Kidney (tissue), 14 donors: ENCODE measurements around the gene EIF4A3. TPM values are rescaled to one million over a fixed set of nuclear protein-coding genes. Genes with fewer than 3 reads are reported as not detected.
"Not testable (repeated sequence)": the region's sequence is repeated elsewhere in the genome, so short reads cannot be mapped to it uniquely, and the experiment has no call there.

Source experiments
- DNase-seq, 5 donors: peaks; one replicate each; pipeline ENCODE4 v3.0.0-alpha.2; 2013 to 2020
- FAIRE-seq: peaks from 2 replicates; lab custom pipeline; 2012; peaks lifted over from hg19 to GRCh38; lab: Jason Lieb, UNC
- H3K27ac ChIP-seq, 2 donors: one replicate each; pipeline ENCODE4 v1.7.0; 2013; ENCODE audit warnings: low read depth in 2 of 2, low read length in 2 of 2, inconsistent platforms in 1 of 2
- H3K27me3 ChIP-seq: one replicate; pipeline ENCODE4 v1.7.1; 2013; ENCODE audit warnings: low read length, inconsistent platforms; ENCODE audit not compliant: control insufficient read depth, insufficient read depth
- H3K36me3 ChIP-seq, 3 donors: one replicate each; pipeline versions ENCODE4 v1.7.0 to v1.7.1; 2013; ENCODE audit warnings: low read length in 3 of 3, control low read depth in 1 of 3, inconsistent platforms in 1 of 3; ENCODE audit not compliant: insufficient read depth in 3 of 3, control insufficient read depth in 2 of 3
- H3K4me1 ChIP-seq, 3 donors: one replicate each; pipeline versions ENCODE4 v1.7.0 to v1.7.1; 2013; ENCODE audit warnings: low read length in 3 of 3, inconsistent platforms in 1 of 3, low read depth in 1 of 3; ENCODE audit not compliant: control insufficient read depth in 2 of 3, insufficient read depth in 2 of 3
- H3K4me3 ChIP-seq, 3 donors: one replicate each; pipeline versions ENCODE4 v1.7.0 to v1.8.1; 2013; ENCODE audit warnings: low read length in 3 of 3, control low read depth in 1 of 3, inconsistent platforms in 1 of 3
- H3K9ac ChIP-seq, 3 donors: one replicate each; pipeline versions ENCODE4 v1.7.0 to v1.7.1; 2013; ENCODE audit warnings: low read length in 3 of 3, control low read depth in 1 of 3, inconsistent platforms in 1 of 3
- H3K9me3 ChIP-seq, 3 donors: one replicate each; pipeline versions ENCODE4 v1.7.0 to v1.7.1; 2013; ENCODE audit warnings: low read length in 3 of 3, control low read depth in 1 of 3, inconsistent platforms in 1 of 3; ENCODE audit not compliant: control insufficient read depth in 2 of 3, insufficient read depth in 1 of 3
- CTCF ChIP-seq: IDR thresholded peaks from 3 replicates; pipeline ENCODE4 v1.5.1; 2012; ENCODE audit warnings: mild to moderate bottlenecking, moderate library complexity, borderline replicate concordance; ENCODE audit not compliant: insufficient read depth; ENCODE audit errors: extremely low read depth
- intact Hi-C: fragments of 100-400 bp; cut with DNase I; formaldehyde crosslinking; loops from one replicate; pipeline ENCODE4 v1.11.1; 2022
- polyA plus RNA-seq: library from polyadenylated mRNA; stranded (reverse); fragments of 350-450 nt; fragmentation: Illumina TruSeq; extraction: RNeasy Lipid Tissue Mini Kit (QIAGEN cat#74804); gene quantifications from one replicate; pipeline ENCODE4 v1.2.3, GENCODE V29; 2014; ENCODE audit warnings: low read depth, low replicate concordance; ENCODE audit not compliant: insufficient read depth
- total RNA-seq: library from RNA; stranded (reverse); fragmentation: NEBNext Ultra II Directional; extraction: Animal tissue kit (Norgen Biotek cat#: 25700); gene quantifications from one replicate; pipeline ENCODE4 v1.2.1, GENCODE V29; 2021
- donor health status: control.
- donor health status: control.
- donor health status: control.
- donor health status: control.
- donor health status: control.
- donor health status: DM: yes; HTN: yes; CAD: no.
- donor health status: Normal renal cell carcinoma (clear cell type).

EIF4A3 gene
- total and polyA plus RNA-seq, 2 donors from 2014 or later = 63.6 to 75.0 TPM

- no peak for FAIRE-seq
- intact Hi-C loops = no loop called here
These were observed 54.0 kb downstream of the EIF4A3 start for GRCh38 chr17:80092959-80093358.

GRCh38 chr17:80091376-80091775 is 55.6 kb downstream of the EIF4A3 start:
- Histone ChIP-seq H3K27me3 (no peaks in the 10 kb centered on the region), H3K9ac (no peak overlapping the region), H3K9me3 (no peaks in the 10 kb centered on the region), H3K4me3 (no peak overlapping the region), H3K4me1 (no peaks in the 10 kb centered on the region), H3K27ac (no peak overlapping the region), H3K36me3 (no peaks in the 10 kb centered on the region)
- no peak for TF ChIP-seq CTCF
- DNase-seq (no peak), FAIRE-seq (no peak)
- intact Hi-C loops = no loop called here

More at GRCh38 chr17:80092959-80093358, 54.0 kb downstream of the EIF4A3 start:
- Histone ChIP-seq H3K9me3 (no peaks in the 10 kb centered on the region), H3K27ac (no peak overlapping the region), H3K36me3 (no peaks in the 10 kb centered on the region), H3K9ac (no peak overlapping the region), H3K4me1 (no peaks in the 10 kb centered on the region), H3K4me3 (no peak overlapping the region), H3K27me3 (no peaks in the 10 kb centered on the region)
- peak in 1 of 5 donors; percentile 7 for DNase-seq
- no peak for TF ChIP-seq CTCF

- intact Hi-C loops = not testable (repeated sequence)
These were observed 56.8 kb downstream of the EIF4A3 start for GRCh38 chr17:80090164-80090563.

GRCh38 chr17:80089762-80090161 is 57.2 kb downstream of the EIF4A3 start:
- peak in 1 of 5 donors; percentile 63 for DNase-seq
- Histone ChIP-seq H3K4me1 (no peaks in the 10 kb centered on the region), H3K9ac (no peak overlapping the region), H3K9me3 (no peaks in the 10 kb centered on the region), H3K27ac (no peak overlapping the region), H3K4me3 (no peak overlapping the region), H3K36me3 (no peaks in the 10 kb centered on the region), H3K27me3 (no peaks in the 10 kb centered on the region)
- intact Hi-C loops = no loop called here
- FAIRE-seq = no peak
- no peak for TF ChIP-seq CTCF

More at GRCh38 chr17:80090164-80090563, 56.8 kb downstream of the EIF4A3 start:
- H3K9me3 ChIP-seq, H3K27me3 ChIP-seq, FAIRE-seq, H3K9ac ChIP-seq, H3K4me1 ChIP-seq, H3K4me3 ChIP-seq, H3K27ac ChIP-seq, H3K36me3 ChIP-seq: not testable (repeated sequence)
- DNase-seq = peak in 1 of 5 donors; percentile 32
